Superior temporal gyrus (tissue), 1 donor: ENCODE data around the gene RAB10.
A peak's percentile ranks its signal among the peaks of the same experiment; 100 is the strongest.
"Not testable (repeated sequence)": the region's sequence is repeated elsewhere in the genome, so short reads cannot be mapped to it uniquely, and the experiment has no call there.

Experiments used
- DNase-seq: peaks from one replicate; pipeline ENCODE4 v3.0.0-alpha.2; 2016; ENCODE audit errors: extremely low spot score

The RAB10 gene

GRCh38 chr2:26016012-26016705 is 17.7 kb upstream of the RAB10 start:
- no peak for DNase-seq

DNA sequence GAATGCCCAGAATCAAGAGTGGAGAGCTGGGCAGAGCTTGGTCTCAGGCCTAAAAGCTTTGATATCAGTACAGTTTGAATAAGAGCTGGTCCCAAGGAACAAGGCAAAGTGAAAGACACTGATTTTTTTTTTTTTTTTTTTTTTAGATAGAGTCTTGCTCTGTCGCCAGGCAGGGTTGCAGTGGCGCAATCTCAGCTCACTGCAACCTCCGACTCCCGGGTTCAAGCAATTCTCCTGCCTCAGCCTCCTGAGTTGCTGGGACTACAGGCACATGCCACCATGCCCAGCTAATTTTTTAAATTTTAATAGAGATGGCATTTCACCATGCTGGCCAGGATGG is 17.2 kb upstream of the RAB10 start:
- not testable (repeated sequence) for DNase-seq

- DNase-seq: no peak
These were observed 16.3 kb upstream of the RAB10 start for GRCh38 chr2:26017464-26018183.

DNA sequence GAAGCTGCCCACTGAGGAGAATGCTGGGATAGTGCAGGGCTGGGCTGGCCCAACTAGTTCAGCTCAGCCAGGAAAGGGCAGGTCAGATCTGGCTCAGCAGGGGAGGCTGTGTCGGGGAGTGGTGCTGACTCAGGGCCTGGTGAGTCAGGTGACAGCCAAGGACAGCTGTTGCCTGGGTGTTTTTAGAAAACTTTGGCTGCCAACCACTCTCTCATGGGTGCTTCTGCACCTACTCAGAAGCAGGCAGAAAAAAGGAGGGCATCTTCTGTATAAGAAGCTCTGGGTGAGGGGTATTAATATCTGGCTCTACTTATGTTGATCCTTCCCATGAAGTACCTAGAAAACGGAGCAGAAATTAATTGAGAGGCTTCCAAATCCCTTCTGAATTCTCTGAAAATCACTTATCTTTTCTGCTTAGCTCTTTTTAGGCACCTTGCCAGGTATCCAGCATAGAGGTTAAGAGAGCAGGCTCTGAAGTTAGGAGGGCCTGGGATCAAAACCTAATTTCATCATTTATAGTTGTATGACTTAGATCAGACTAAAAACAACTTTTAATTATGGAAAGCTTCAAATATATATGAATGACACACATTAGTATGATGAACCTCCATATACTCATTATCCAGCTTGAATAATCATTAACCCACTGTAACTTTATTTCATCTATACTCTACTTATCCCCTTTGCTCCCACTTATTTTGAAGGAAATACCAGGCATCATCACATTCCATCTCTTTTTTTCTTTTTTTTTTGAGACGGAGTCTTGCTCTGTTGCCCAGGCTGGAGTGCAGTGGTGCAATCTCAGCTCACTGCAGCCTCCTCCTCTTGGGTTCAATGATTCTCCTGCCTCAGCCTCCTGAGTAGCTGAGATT is 15.5 kb upstream of the RAB10 start:
- DNase-seq: peak; percentile 71

- no peak for DNase-seq
These were observed 13.6 kb upstream of the RAB10 start for GRCh38 chr2:26020231-26020640.

DNA sequence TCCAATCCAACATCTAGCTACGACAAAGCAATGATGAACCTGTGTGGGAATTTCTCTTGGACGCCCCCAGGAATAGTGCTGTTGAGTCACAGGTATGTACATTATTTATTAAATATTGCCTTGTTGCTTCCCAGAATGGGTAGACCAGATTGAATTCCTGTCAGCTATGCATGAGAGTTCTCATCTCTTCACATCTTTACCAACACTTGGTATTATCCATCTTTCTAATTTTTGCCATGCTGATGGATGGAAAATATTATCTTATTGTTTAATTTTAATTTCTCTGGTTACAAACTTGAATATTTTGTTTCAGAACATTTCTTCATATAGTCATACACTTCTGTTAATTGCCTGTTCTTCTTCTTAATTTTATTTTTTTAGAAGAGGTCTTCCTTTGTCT is 9.6 kb upstream of the RAB10 start:
- DNase-seq: no peak

DNA sequence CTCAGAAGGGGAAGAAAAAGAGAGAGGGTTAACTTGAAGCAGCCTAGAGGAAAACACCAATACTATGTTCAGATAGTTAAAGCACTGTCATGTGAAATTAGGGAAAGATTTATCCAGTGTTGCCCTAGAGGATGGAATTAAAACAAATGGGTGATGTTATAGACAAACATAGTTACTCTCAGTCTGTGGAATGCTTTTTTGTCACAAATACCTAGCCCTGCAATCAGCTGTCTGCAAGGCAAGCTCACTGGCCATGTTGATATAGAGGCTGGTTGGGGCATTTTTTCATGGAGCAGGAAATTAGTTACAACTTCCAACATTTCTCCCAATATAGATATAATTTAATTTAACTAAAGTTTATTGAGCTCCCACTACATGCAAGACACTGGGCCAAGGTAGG is 8.4 kb upstream of the RAB10 start:
- DNase-seq: no peak

DNA sequence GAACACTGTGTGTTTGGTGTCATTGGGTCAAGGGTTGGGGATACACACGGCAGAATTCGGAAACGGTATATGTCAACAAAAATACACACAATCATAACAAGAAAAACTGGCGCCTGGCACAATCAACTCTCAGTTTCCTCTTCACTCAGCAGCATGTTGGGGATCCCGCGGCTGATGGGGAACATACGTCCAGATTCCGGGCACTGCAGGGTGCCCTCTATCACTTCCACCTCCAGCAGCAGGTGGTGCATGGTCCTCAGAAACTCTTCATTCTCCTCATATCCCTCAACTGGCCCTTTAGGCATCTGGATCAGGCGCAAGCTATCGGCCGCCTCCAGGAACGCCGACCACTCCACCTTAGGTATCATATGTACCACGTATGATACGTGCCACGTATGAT is 5.8 kb upstream of the RAB10 start:
- not testable (repeated sequence) for DNase-seq

DNA sequence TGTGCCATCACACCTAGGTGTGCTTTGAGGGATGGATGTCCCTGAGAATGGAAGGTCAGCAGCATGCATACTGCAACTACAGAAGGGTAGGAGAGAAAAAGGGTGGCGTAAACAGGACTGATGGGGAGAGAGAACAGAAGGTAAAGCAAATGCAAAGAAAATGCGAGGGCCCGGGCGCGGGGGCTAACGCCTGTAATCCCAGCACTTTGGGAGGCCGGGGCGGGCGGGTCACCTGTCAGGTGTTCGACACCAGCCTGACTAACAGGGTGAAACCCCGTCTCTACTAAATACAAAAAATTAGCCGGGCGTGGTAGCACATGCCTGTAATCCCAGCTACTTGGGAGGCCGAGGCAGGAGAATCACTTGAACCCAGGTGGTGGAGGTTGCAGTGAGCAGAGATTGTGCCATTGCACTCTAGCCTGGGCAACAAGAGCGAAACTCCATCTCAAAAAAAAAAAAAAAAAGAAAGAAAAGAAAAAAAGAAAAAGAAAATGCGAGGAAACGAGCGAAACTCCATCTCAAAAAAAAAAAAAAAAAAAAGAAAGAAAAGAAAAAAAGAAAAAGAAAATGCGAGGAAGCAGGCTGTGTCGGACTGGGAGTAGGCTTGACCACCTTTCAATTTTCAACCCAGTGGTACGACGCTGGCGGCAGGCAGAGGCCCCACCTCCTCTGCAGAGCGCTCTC is 1.2 kb upstream of the RAB10 start:
- not testable (repeated sequence) for DNase-seq

DNA sequence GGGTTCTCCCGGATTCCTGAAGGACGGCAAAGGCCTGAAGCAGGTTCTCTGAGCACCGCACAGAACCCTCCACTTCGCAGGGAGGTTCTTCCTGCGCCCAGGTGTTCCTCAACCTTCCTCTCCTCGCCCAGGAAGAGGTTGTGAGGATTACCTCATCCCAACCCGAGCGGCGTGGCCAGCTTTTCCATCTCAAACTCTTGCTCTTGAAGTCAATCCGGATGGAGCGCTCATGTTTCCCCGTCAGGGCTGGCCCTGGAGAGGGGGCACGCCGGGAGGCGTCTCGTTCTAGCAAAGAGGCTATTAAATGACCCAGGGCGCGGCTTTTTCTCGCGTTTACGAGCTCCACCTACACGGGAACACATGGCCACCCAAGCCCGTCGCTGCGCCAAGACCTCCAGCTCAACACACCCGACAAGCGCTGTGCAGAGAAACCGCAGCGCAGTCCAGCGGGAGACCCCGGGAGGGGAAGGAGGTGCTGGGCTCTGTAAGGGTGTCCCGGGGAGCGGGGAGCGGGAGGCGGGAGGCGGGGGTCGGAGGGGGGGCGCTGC is 540 bp upstream of the RAB10 start:
- peak; percentile 69 for DNase-seq

DNA sequence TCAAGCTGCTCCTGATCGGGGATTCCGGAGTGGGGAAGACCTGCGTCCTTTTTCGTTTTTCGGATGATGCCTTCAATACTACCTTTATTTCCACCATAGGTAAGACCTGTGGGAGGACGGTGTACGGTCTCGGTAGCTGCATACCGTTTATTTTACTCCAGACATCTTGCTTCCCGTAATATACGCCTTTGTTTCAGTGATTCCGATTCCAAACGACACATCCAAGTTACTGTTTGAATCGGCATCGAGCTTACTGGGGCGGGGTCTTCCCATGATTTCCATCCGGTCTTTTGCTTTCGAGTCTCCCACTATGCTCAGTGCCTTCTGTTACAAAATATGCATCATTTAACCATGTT is 731 bp downstream of the RAB10 start:
- DNase-seq: peak; percentile 31

GRCh38 chr2:26035090-26035743 is 1.3 kb downstream of the RAB10 start:
- peak; percentile 38 for DNase-seq

DNA sequence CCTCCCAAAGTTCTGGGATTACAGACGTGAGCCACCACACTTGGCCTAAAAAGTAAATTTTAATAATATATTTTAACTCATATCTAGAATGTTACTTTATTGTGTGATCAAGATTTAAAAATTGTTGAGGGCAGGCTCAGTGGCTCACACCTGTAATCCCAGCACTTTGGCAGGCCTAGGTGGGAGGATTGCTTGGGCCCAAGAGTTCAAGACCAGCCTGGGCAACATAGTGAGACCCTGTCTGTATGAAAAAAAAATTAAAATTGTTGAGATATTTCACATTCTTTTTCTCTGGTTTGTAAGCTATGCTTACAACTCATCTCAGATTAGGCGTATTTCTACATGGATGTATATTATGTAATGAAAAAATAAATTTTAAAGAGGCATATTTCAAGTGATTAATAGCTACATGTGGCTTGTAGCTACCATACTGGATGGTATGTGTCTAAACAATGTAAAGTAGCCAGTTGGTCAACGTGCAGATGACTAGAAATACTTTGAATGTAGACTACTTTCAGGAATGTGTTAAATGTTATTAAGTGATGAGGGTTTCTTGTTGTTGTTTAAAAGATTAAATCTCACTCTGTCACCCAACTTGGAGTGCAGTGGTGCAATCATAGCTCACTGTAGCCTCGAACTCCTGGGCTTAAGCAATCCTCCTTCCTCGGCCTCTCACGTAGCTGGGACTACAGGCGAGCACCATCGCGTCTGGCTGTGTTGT is 5.9 kb downstream of the RAB10 start:
- no peak for DNase-seq

DNA sequence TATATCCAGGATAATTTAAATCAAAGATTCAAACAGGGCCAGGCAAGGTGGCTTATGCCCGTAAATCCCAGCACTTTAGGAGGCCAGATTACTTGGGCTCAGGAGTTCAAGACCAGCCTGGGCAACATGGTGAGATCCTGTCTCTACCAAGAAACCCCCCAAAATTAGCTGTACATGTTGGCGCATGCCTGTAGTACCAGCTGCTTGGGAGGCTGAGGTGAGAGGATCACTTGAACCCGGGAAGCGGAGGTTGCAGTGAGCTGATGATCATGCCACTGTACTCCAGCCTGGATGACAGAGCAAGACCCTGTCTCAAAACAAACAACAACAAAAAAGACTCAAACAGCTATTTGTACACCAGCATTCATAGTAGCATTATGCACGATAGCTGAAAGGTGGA is 9.2 kb downstream of the RAB10 start:
- no peak for DNase-seq

GRCh38 chr2:26043862-26044696 is 10.2 kb downstream of the RAB10 start:
- no peak for DNase-seq

- DNase-seq: no peak
These were observed 14.9 kb downstream of the RAB10 start for GRCh38 chr2:26048791-26049190.

- DNase-seq: no peak
These were observed 15.8 kb downstream of the RAB10 start for GRCh38 chr2:26049641-26050040.

DNA sequence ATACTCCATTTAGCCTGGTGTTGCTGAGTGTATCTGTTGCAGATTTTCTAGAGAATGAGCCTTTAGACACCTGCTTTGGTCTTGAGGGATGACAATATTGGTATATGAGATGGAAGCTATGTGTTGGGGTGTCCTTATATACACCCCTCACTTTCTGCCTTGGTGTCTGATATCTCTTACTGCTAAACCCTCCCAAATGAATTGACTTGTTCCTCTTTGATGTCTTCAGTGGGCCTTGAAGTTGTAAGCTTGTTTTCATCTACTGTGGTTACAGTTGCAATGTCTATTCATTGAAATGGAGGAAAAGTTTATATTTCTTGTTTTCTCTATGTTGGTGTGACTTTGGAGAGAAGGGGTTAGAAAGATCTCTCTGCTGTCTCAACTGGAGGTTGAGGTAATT is 18.9 kb downstream of the RAB10 start:
- no peak for DNase-seq

GRCh38 chr2:26054598-26055348 is 20.9 kb downstream of the RAB10 start:
- DNase-seq: no peak
